K562 (cell line): ENCODE results near the gene SLC6A7. TPM values are rescaled to one million over a fixed set of nuclear protein-coding genes. Genes with fewer than 3 reads are reported as not detected.

ENCODE experiments used
- ATAC-seq: fragments of 200-7000 bp; cut with Tn5 transposase; 3 replicates; pipeline ENCODE4 v1.9.1; 2020; ENCODE audit warnings: moderate library complexity
- BruUV-seq: library from RNA; stranded (reverse); fragments of 400-500 nt; replicated peaks from 2 replicates; lab custom pipeline; 2021; lab: Mats Ljungman, UMichigan
- CTCF ChIA-PET: fragments of 300-600 bp; formaldehyde crosslinking; extraction: SDS; loops from one replicate; lab custom pipeline; 2021; ENCODE audit warnings: low intra/inter-chr PET ratio; lab: Yijun Ruan, JAX
- POLR2A ChIA-PET: fragments of 300-600, 350-650 bp; sonication (Branson Sonifier 250); formaldehyde crosslinking; extraction: SDS; loops from one replicate; lab custom pipeline; 2021; ENCODE audit warnings: antibody characterized with exemption, inconsistent platforms; lab: Yijun Ruan, JAX
- DNase-seq, 4 experiments: peaks; one replicate each; pipeline versions ENCODE4 v3.0.0 to v3.0.0-alpha.2; 2011 to 2018; ENCODE audit warnings: low spot score in 3 of 4, mixed read lengths in 3 of 4; ENCODE audit errors: extremely low read depth in 1 of 4
- FAIRE-seq: peaks from 2 replicates; lab custom pipeline; 2011; peaks lifted over from hg19 to GRCh38; lab: Jason Lieb, UNC
- H2AFZ ChIP-seq: 2 replicates; pipeline ENCODE4 v1.6.0; 2011; ENCODE audit warnings: low read depth, low read length, control low read depth, inconsistent platforms
- H3K27ac ChIP-seq: fragments of 200-600 bp; 3 replicates; pipeline ENCODE4 v1.8.0; 2011; ENCODE audit warnings: low read depth, mild to moderate bottlenecking, control low read depth, inconsistent platforms, low read length, moderate library complexity, mixed read lengths; ENCODE audit errors: extremely low read depth
- H3K27me3 ChIP-seq, 2 experiments: fragments of 300-600 bp in 1 of 2; 2 replicates in 1 of 2; 3 replicates in 1 of 2; pipeline versions ENCODE4 v1.6.0 to v1.8.0; 2011; ENCODE audit warnings: inconsistent platforms in 2 of 2, low read length in 2 of 2, mild to moderate bottlenecking in 1 of 2, mixed read lengths in 1 of 2, moderate library complexity in 1 of 2; ENCODE audit not compliant: control insufficient read depth in 2 of 2, insufficient read depth in 2 of 2
- H3K36me3 ChIP-seq: fragments of 300-600 bp; 3 replicates; pipeline ENCODE4 v1.8.0; 2011; ENCODE audit warnings: mild to moderate bottlenecking, low read length, inconsistent platforms; ENCODE audit not compliant: control insufficient read depth, insufficient read depth
- H3K4me1 ChIP-seq, 2 experiments: fragments of 200-600 bp in 1 of 2; replicated peaks in 1 of 2; 2 replicates in 1 of 2; 3 replicates in 1 of 2; pipeline versions ENCODE4 v1.5.1 to v1.8.0; 2011; ENCODE audit warnings: inconsistent platforms in 2 of 2, low read length in 2 of 2, mild to moderate bottlenecking in 1 of 2, mixed read lengths in 1 of 2, moderate library complexity in 1 of 2; ENCODE audit not compliant: control insufficient read depth in 2 of 2, insufficient read depth in 2 of 2
- H3K4me2 ChIP-seq: 2 replicates; pipeline ENCODE4 v1.6.1; 2011; ENCODE audit warnings: low read length, control low read depth, inconsistent platforms, mixed read lengths; ENCODE audit not compliant: insufficient read depth
- H3K4me3 ChIP-seq: fragments of 200-600 bp; sonication (generic), shearing (Covaris generic); 2 replicates; pipeline ENCODE4 v1.5.1; 2016; ENCODE audit warnings: control low read depth, inconsistent platforms
- H3K79me2 ChIP-seq: fragments of 200-600 bp; 3 replicates; pipeline ENCODE4 v1.8.0; 2011; ENCODE audit warnings: low read length, inconsistent platforms; ENCODE audit not compliant: control insufficient read depth, insufficient read depth
- H3K9ac ChIP-seq, 2 experiments: 2 replicates each; pipeline versions ENCODE4 v1.6.0 to v1.6.1; 2011; ENCODE audit warnings: low read depth in 2 of 2, low read length in 2 of 2, control low read depth in 1 of 2, inconsistent platforms in 1 of 2, mild to moderate bottlenecking in 1 of 2, mixed read lengths in 1 of 2; ENCODE audit not compliant: insufficient read depth in 1 of 2
- H3K9me1 ChIP-seq: one replicate; pipeline ENCODE4 v1.6.0; 2011; ENCODE audit warnings: inconsistent platforms, mild to moderate bottlenecking, low read length, moderate library complexity; ENCODE audit not compliant: control insufficient read depth, insufficient read depth
- H3K9me3 ChIP-seq: replicated peaks from 2 replicates; pipeline ENCODE4 v1.5.1; 2011; ENCODE audit warnings: low read depth, low read length, inconsistent platforms; ENCODE audit not compliant: control insufficient read depth, insufficient read depth
- H4K20me1 ChIP-seq: replicated peaks from 2 replicates; pipeline ENCODE4 v1.6.1; 2011; ENCODE audit warnings: low read length, inconsistent platforms, mixed read lengths; ENCODE audit not compliant: control insufficient read depth, insufficient read depth
- BRD9 ChIP-seq: fragments of 450-650 bp; IDR thresholded peaks from 2 replicates; pipeline ENCODE4 v1.6.1; 2018; ENCODE audit warnings: low read depth; ENCODE audit not compliant: partially characterized antibody
- ETV5 ChIP-seq: sonication (generic); formaldehyde crosslinking; IDR thresholded peaks from 2 replicates; pipeline ENCODE4 v1.4.0; 2020; ENCODE audit warnings: low read depth, mild to moderate bottlenecking, missing genetic modification reagents
- GTF2A2 ChIP-seq: IDR thresholded peaks from 2 replicates; pipeline ENCODE4 v1.6.1; 2016; ENCODE audit warnings: mild to moderate bottlenecking, missing genetic modification characterization, missing compliant biosample characterization
- PHB ChIP-seq: fragments of 250-450 bp; sonication (Bioruptor Pico); IDR thresholded peaks from 2 replicates; pipeline ENCODE4 v1.5.0; 2021
- SMARCA4 ChIP-seq: fragments of 450-650 bp; IDR thresholded peaks from 2 replicates; pipeline ENCODE4 v1.6.1; 2016
- SRSF1 ChIP-seq: fragments of 200-400 bp; formaldehyde crosslinking; IDR thresholded peaks from 2 replicates; pipeline ENCODE4 v1.6.1; 2017; ENCODE audit warnings: mild to moderate bottlenecking, low read depth, low read length, moderate library complexity
- TRIM28 ChIP-seq: fragments of 450-650 bp; IDR thresholded peaks from 2 replicates; pipeline ENCODE4 v1.6.1; 2017
- ZC3H11A ChIP-seq: IDR thresholded peaks from 2 replicates; pipeline ENCODE4 v1.6.1; 2012; ENCODE audit warnings: low read depth, low read length, improper control_type of control experiment
- ZNF589 ChIP-seq: fragments of 200-800 bp; sonication (Bioruptor generic); IDR thresholded peaks from 2 replicates; pipeline ENCODE4 v1.6.1; 2016; ENCODE audit warnings: low read depth, missing genetic modification characterization, missing compliant biosample characterization
- WGBS: fragments of 100-300 bp; shearing (Covaris generic); methylation state at CpG from one replicate; pipeline ENCODE4 v1.1.6; 2016; ENCODE audit warnings: low coverage, mixed read lengths; ENCODE audit not compliant: insufficient coverage; ENCODE audit errors: missing lambda C conversion rate; 5-methylcytosine and 5-hydroxymethylcytosine counted together
- in situ Hi-C: fragments of 300-500 bp; cut with MboI; formaldehyde crosslinking; loops from 4 replicates; pipeline ENCODE4 v1.15.0; 2018; ENCODE audit warnings: inconsistent platforms, mixed read lengths
- intact Hi-C: fragments of 100-400 bp; cut with micrococcal nuclease; formaldehyde crosslinking; loops from 2 replicates; pipeline ENCODE4 v1.14.2; 2022
- polyA plus RNA-seq, 8 experiments: library from polyadenylated mRNA; depleted of rRNA in 4 of 8; stranded (reverse) in 5 of 8; unstranded in 3 of 8; fragments of >200 nt; fragmentation: Nextera tagmentation in 2 of 8; fragmentation: Illumina TruSeq in 1 of 8; extraction: Ambion mirVana in 2 of 8; extraction: Trizol in 1 of 8; gene quantifications; 2 replicates each; pipeline versions ENCODE4 v1.2.1 to v1.2.3, GENCODE V29; 2011 to 2014; ENCODE audit warnings: inconsistent platforms in 1 of 8, missing spikeins in 1 of 8
- total RNA-seq, 7 experiments: library from RNA; depleted of rRNA in 6 of 7; stranded (reverse); fragments of >200 nt in 6 of 7; fragmentation: Illumina TruSeq in 2 of 7; extraction: Trizol in 2 of 7; gene quantifications; 2 replicates each; pipeline versions ENCODE4 v1.2.1 to v1.2.3, GENCODE V29; 2011 to 2021; ENCODE audit warnings: low replicate concordance in 1 of 7
- TF ChIP-seq, protein P1 (sequence below): fragments of 200-400 bp; formaldehyde crosslinking; IDR thresholded peaks from 2 replicates; pipeline ENCODE4 v1.6.1; 2017; ENCODE audit warnings: mild to moderate bottlenecking, low read depth, low read length, moderate library complexity

SLC6A7 gene
- total and polyA plus RNA-seq, 9 of the 15 experiments (the other 6 are each of a cell fraction or from before 2014, with no cell fraction given) = not detected

DNA sequence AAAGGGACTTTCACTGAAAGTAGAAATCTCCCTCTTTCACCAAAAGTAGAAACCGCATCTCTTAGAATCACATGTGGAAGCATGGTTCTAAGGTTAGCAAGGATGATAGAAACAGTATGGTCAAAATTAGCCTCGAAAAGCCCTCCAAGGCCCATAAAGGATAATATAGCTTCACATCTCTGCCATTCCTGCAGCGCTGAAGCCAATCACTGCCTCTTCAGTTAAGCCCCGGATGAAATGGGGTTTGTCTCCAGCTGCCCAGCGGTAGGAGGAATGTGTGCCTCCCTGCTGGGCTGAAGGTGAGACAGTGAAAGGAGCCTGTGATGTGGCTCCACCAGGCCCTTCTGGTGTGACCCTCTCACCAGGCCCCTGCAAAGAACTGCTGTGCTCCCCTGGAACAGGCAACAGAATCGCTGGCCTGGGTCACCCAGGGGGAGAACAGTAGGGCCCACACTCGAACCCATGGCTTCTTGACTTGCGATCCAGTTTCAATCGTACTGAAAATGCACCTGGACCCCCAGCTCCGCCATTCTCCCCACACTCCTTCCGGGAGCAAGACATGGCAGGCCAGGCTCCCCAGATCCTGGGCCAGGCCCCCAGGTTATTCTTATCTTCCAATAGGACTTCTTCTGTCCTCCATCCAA is 52.5 kb downstream of the SLC6A7 start:
- Histone ChIP-seq H3K9ac (no peak overlapping the region), H3K79me2 (no peaks in the 10 kb centered on the region), H2AFZ (no peak overlapping the region), H3K27me3 (peaks cover 18 to 46% of the 10 kb centered on the region in 2 experiments; a peak in 4 of 5 replicates), H3K4me1 (peaks cover 16 to 23% of the 10 kb centered on the region in 2 experiments), H3K9me1 (no peaks in the 10 kb centered on the region), H3K27ac (no peak overlapping the region), H3K4me2 (no peak overlapping the region), H3K9me3 (no peaks in the 10 kb centered on the region), H4K20me1 (no peaks in the 10 kb centered on the region), H3K36me3 (no peaks in the 10 kb centered on the region), H3K4me3 (no peak overlapping the region)
- TF ChIP-seq ETV5 (CRISPR knock-in tag) (no peak), ZNF589 (CRISPR knock-in tag) (no peak), GTF2A2 (tag) (no peak), BRD9 (no peak), ZC3H11A (no peak), SMARCA4 (no peak), SRSF1 (no peak), TRIM28 (no peak), PHB (CRISPR knock-in tag) (no peak)
- TF ChIP-seq, protein P1, sequence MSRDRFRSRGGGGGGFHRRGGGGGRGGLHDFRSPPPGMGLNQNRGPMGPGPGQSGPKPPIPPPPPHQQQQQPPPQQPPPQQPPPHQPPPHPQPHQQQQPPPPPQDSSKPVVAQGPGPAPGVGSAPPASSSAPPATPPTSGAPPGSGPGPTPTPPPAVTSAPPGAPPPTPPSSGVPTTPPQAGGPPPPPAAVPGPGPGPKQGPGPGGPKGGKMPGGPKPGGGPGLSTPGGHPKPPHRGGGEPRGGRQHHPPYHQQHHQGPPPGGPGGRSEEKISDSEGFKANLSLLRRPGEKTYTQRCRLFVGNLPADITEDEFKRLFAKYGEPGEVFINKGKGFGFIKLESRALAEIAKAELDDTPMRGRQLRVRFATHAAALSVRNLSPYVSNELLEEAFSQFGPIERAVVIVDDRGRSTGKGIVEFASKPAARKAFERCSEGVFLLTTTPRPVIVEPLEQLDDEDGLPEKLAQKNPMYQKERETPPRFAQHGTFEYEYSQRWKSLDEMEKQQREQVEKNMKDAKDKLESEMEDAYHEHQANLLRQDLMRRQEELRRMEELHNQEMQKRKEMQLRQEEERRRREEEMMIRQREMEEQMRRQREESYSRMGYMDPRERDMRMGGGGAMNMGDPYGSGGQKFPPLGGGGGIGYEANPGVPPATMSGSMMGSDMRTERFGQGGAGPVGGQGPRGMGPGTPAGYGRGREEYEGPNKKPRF = no peak
- no peak for FAIRE-seq
- ATAC-seq = no peak
- no TSS peak for BruUV-seq
- WGBS = under 1% methylated on average over 11 of the region's 11 CpGs
- in situ Hi-C loops (no loop called here), intact Hi-C loops (no loop called here)
- POLR2A ChIA-PET = interaction anchor here (0.6 to 1.0 kb wide), 6 partner anchors 11 to 554 kb away, joined by 3 read pairs; no protein-coding TSS in a partner anchor
- DNase-seq = no peak
- CTCF ChIA-PET = no interaction called here
